C4-2B (cell line): ENCODE results near the gene TSPEAR.

Experiments
- CTCF ChIP-seq: fragments of 450-650 bp; conservative IDR thresholded peaks from 2 replicates; pipeline ENCODE4 v1.5.1; 2017; ENCODE audit warnings: mild to moderate bottlenecking
- ZFX ChIP-seq: fragments of 450-650 bp; IDR thresholded peaks from 2 replicates; pipeline ENCODE4 v1.6.1; 2017

GRCh38 chr21:44461005-44461404, 250.4 kb downstream of the TSPEAR start:
- no peak for TF ChIP-seq CTCF
- TF ChIP-seq ZFX, result no peak
